OCI-LY1 (cell line): Measurements from ENCODE around the gene CALHM4.

Source experiments
- EZH2 ChIP-seq: fragments of 200-600 bp; sonication (generic), shearing (Covaris generic); IDR thresholded peaks from 2 replicates; pipeline ENCODE4 v1.8.0; 2017; ENCODE audit warnings: borderline replicate concordance, mixed run types, mild to moderate bottlenecking, antibody characterized with exemption, low read length, moderate library complexity, mixed read lengths
- TF ChIP-seq, protein P1 (sequence below): fragments of 200-600 bp; sonication (generic), shearing (Covaris generic); IDR thresholded peaks from 2 replicates; pipeline ENCODE4 v1.5.1; 2017; ENCODE audit warnings: mild to moderate bottlenecking, antibody characterized with exemption, low read length, moderate library complexity, mixed read lengths

DNA sequence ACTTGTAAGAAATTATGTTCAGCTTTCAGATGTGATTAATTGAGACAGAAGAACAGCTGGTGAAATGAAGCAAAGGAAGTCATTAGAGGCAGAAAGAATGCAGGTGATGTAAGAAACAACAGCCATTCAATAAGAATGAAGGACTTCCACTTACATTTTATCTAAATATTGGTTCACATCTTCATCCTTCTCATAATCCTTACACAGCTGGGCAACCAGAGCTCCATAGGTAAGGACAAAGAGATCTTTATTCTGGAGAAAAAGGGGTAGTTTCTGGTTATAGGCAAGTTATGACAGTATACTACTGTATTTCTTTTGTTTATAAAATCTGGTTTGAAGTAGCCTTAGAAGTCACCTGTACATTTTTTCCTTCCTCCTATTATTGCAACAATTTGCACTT is 10.4 kb upstream of the CALHM4 start:
- TF ChIP-seq, protein P1, sequence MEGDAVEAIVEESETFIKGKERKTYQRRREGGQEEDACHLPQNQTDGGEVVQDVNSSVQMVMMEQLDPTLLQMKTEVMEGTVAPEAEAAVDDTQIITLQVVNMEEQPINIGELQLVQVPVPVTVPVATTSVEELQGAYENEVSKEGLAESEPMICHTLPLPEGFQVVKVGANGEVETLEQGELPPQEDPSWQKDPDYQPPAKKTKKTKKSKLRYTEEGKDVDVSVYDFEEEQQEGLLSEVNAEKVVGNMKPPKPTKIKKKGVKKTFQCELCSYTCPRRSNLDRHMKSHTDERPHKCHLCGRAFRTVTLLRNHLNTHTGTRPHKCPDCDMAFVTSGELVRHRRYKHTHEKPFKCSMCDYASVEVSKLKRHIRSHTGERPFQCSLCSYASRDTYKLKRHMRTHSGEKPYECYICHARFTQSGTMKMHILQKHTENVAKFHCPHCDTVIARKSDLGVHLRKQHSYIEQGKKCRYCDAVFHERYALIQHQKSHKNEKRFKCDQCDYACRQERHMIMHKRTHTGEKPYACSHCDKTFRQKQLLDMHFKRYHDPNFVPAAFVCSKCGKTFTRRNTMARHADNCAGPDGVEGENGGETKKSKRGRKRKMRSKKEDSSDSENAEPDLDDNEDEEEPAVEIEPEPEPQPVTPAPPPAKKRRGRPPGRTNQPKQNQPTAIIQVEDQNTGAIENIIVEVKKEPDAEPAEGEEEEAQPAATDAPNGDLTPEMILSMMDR, result no peak
- no peak for TF ChIP-seq EZH2
